HepG2 (cell line): Measurements from ENCODE around the gene GCM1. TPM values are rescaled to one million over a fixed set of nuclear protein-coding genes. Genes with fewer than 3 reads are reported as not detected.

Experiments used
- BCL6 ChIP-seq: IDR thresholded peaks from 2 replicates; pipeline ENCODE4 v1.6.1; 2016; ENCODE audit warnings: missing genetic modification reagents, missing compliant biosample characterization
- CEBPG ChIP-seq: IDR thresholded peaks from 2 replicates; pipeline ENCODE4 v1.6.1; 2016
- ELF4 ChIP-seq: sonication (generic); formaldehyde crosslinking; IDR thresholded peaks from 2 replicates; pipeline ENCODE4 v1.5.0; 2020; ENCODE audit warnings: missing genetic modification reagents, mild to moderate bottlenecking, moderate library complexity, borderline replicate concordance
- FOXM1 ChIP-seq: sonication (generic); formaldehyde crosslinking; IDR thresholded peaks from 2 replicates; pipeline ENCODE4 v1.5.0; 2020; ENCODE audit warnings: missing genetic modification reagents
- HNRNPK ChIP-seq: fragments of 200-400 bp; formaldehyde crosslinking; IDR thresholded peaks from 2 replicates; pipeline ENCODE4 v1.6.1; 2018; ENCODE audit warnings: low read length, low read depth, moderate library complexity, mild to moderate bottlenecking; ENCODE audit not compliant: poor library complexity, severe bottlenecking
- MAFF ChIP-seq: IDR thresholded peaks from 2 replicates; pipeline ENCODE4 v1.6.1; 2011; ENCODE audit warnings: low read depth, low read length, improper control_type of control experiment
- NFKB2 ChIP-seq: sonication (generic); formaldehyde crosslinking; IDR thresholded peaks from 2 replicates; pipeline ENCODE4 v1.4.0; 2020; ENCODE audit warnings: missing genetic modification reagents, borderline replicate concordance
- NR0B2 ChIP-seq: sonication (generic); formaldehyde crosslinking; IDR thresholded peaks from 2 replicates; pipeline ENCODE4 v1.4.0; 2020; ENCODE audit warnings: mild to moderate bottlenecking, missing genetic modification reagents
- NR2F1 ChIP-seq, 2 experiments: fragments of 450-650 bp in 1 of 2; formaldehyde crosslinking in 1 of 2; IDR thresholded peaks; 2 replicates each; pipeline versions ENCODE4 v1.5.0 to v1.6.1; 2016 to 2020; ENCODE audit warnings: mild to moderate bottlenecking in 1 of 2, missing compliant biosample characterization in 1 of 2, missing genetic modification reagents in 1 of 2, moderate library complexity in 1 of 2
- SOX13 ChIP-seq, 3 experiments: fragments of 450-650 bp in 1 of 3; sonication (generic) in 1 of 3; formaldehyde crosslinking in 1 of 3; IDR thresholded peaks in 2 of 3; conservative IDR thresholded peaks in 1 of 3; 2 replicates each; pipeline versions ENCODE4 v1.5.0 to v1.6.1; 2016 to 2020; ENCODE audit warnings: antibody characterized with exemption in 1 of 3, mild to moderate bottlenecking in 1 of 3, missing compliant biosample characterization in 1 of 3, missing genetic modification reagents in 1 of 3, moderate library complexity in 1 of 3
- ZNF567 ChIP-seq: sonication (generic); formaldehyde crosslinking; IDR thresholded peaks from 2 replicates; pipeline ENCODE4 v1.8.1; 2023; ENCODE audit warnings: mild to moderate bottlenecking, missing genetic modification reagents, borderline replicate concordance
- ZNF652 ChIP-seq: IDR thresholded peaks from 2 replicates; pipeline ENCODE4 v1.6.1; 2016; ENCODE audit warnings: low read depth, borderline replicate concordance
- ZNF747 ChIP-seq: sonication (generic); formaldehyde crosslinking; IDR thresholded peaks from 2 replicates; pipeline ENCODE4 v1.8.1; 2023; ENCODE audit warnings: missing genetic modification reagents, mild to moderate bottlenecking, borderline replicate concordance
- ZNF776 ChIP-seq: sonication (generic); formaldehyde crosslinking; IDR thresholded peaks from 2 replicates; pipeline ENCODE4 v1.4.0; 2020; ENCODE audit warnings: mild to moderate bottlenecking, missing genetic modification reagents
- polyA plus RNA-seq, 8 experiments: library from polyadenylated mRNA; depleted of rRNA in 3 of 8; stranded (reverse) in 7 of 8; unstranded in 1 of 8; fragments of >200 nt; fragmentation: Illumina TruSeq in 4 of 8; extraction: Trizol in 4 of 8; gene quantifications; 2 replicates each; pipeline versions ENCODE4 v1.2.1 to v1.2.3, GENCODE V29; 2011 to 2016; ENCODE audit warnings: low read depth in 4 of 8, missing spikeins in 1 of 8, mixed read lengths in 1 of 8; ENCODE audit not compliant: insufficient read depth in 1 of 8
- total RNA-seq, 5 experiments: library from RNA; depleted of rRNA; stranded (reverse); fragments of >200 nt; fragmentation: Illumina TruSeq; extraction: Trizol; gene quantifications; 2 replicates each; pipeline ENCODE4 v1.2.3, GENCODE V29; 2016; ENCODE audit warnings: low read depth in 1 of 5
- TF ChIP-seq, protein P1 (sequence below): sonication (generic); formaldehyde crosslinking; IDR thresholded peaks from 2 replicates; pipeline ENCODE4 v1.4.0; 2020; ENCODE audit warnings: missing genetic modification reagents, borderline replicate concordance
- TF ChIP-seq, protein P2 (sequence below): sonication (generic); formaldehyde crosslinking; IDR thresholded peaks from 2 replicates; pipeline ENCODE4 v1.4.0; 2020; ENCODE audit warnings: missing genetic modification reagents, mild to moderate bottlenecking, borderline replicate concordance
- TF ChIP-seq, protein P3 (sequence below): sonication (generic); formaldehyde crosslinking; IDR thresholded peaks from 2 replicates; pipeline ENCODE4 v1.4.0; 2020; ENCODE audit warnings: missing genetic modification reagents, mild to moderate bottlenecking, borderline replicate concordance

The GCM1 gene
- total and polyA plus RNA-seq, 2 of the 13 experiments (the other 11 are each of a cell fraction or from before 2014, with no cell fraction given): 0.04 to 0.13 TPM

- TF ChIP-seq ZNF747 (CRISPR knock-in tag) (0 out of 2 replicates have a peak, but pooled peaks have one; percentile 11), NFKB2 (no peak), HNRNPK (peak; percentile 47), ZNF567 (CRISPR knock-in tag) (no peak), ZNF776 (no peak), NR2F1 (CRISPR knock-in tag; IDR thresholded peaks at IDR 0.05) (no peak), BCL6 (no peak), ZNF652 (CRISPR knock-in tag) (no peak), MAFF (peak; percentile 50), FOXM1 (no peak), ELF4 (peak; percentile 59; the same call in 1 of the 2 replicates), NR0B2 (CRISPR knock-in tag) (no peak), CEBPG (CRISPR knock-in tag) (no peak), SOX13 (IDR thresholded peaks at IDR 0.05) (no peak), SOX13 (CRISPR knock-in tag; conservative IDR thresholded peaks at IDR 0.05 in 1 of 2, IDR thresholded peaks at IDR 0.05 in 1 of 2) (0 out of 4 replicates have a peak, but pooled peaks of 1 of the 2 experiments have one; percentile 16)
- TF ChIP-seq, protein P1, sequence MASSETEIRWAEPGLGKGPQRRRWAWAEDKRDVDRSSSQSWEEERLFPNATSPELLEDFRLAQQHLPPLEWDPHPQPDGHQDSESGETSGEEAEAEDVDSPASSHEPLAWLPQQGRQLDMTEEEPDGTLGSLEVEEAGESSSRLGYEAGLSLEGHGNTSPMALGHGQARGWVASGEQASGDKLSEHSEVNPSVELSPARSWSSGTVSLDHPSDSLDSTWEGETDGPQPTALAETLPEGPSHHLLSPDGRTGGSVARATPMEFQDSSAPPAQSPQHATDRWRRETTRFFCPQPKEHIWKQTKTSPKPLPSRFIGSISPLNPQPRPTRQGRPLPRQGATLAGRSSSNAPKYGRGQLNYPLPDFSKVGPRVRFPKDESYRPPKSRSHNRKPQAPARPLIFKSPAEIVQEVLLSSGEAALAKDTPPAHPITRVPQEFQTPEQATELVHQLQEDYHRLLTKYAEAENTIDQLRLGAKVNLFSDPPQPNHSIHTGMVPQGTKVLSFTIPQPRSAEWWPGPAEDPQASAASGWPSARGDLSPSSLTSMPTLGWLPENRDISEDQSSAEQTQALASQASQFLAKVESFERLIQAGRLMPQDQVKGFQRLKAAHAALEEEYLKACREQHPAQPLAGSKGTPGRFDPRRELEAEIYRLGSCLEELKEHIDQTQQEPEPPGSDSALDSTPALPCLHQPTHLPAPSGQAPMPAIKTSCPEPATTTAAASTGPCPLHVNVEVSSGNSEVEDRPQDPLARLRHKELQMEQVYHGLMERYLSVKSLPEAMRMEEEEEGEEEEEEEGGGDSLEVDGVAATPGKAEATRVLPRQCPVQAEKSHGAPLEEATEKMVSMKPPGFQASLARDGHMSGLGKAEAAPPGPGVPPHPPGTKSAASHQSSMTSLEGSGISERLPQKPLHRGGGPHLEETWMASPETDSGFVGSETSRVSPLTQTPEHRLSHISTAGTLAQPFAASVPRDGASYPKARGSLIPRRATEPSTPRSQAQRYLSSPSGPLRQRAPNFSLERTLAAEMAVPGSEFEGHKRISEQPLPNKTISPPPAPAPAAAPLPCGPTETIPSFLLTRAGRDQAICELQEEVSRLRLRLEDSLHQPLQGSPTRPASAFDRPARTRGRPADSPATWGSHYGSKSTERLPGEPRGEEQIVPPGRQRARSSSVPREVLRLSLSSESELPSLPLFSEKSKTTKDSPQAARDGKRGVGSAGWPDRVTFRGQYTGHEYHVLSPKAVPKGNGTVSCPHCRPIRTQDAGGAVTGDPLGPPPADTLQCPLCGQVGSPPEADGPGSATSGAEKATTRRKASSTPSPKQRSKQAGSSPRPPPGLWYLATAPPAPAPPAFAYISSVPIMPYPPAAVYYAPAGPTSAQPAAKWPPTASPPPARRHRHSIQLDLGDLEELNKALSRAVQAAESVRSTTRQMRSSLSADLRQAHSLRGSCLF (CRISPR knock-in tag): 0 out of 2 replicates have a peak, but pooled peaks have one; percentile 18
- TF ChIP-seq, protein P2, sequence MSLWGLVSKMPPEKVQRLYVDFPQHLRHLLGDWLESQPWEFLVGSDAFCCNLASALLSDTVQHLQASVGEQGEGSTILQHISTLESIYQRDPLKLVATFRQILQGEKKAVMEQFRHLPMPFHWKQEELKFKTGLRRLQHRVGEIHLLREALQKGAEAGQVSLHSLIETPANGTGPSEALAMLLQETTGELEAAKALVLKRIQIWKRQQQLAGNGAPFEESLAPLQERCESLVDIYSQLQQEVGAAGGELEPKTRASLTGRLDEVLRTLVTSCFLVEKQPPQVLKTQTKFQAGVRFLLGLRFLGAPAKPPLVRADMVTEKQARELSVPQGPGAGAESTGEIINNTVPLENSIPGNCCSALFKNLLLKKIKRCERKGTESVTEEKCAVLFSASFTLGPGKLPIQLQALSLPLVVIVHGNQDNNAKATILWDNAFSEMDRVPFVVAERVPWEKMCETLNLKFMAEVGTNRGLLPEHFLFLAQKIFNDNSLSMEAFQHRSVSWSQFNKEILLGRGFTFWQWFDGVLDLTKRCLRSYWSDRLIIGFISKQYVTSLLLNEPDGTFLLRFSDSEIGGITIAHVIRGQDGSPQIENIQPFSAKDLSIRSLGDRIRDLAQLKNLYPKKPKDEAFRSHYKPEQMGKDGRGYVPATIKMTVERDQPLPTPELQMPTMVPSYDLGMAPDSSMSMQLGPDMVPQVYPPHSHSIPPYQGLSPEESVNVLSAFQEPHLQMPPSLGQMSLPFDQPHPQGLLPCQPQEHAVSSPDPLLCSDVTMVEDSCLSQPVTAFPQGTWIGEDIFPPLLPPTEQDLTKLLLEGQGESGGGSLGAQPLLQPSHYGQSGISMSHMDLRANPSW (CRISPR knock-in tag): no peak
- TF ChIP-seq, protein P3, sequence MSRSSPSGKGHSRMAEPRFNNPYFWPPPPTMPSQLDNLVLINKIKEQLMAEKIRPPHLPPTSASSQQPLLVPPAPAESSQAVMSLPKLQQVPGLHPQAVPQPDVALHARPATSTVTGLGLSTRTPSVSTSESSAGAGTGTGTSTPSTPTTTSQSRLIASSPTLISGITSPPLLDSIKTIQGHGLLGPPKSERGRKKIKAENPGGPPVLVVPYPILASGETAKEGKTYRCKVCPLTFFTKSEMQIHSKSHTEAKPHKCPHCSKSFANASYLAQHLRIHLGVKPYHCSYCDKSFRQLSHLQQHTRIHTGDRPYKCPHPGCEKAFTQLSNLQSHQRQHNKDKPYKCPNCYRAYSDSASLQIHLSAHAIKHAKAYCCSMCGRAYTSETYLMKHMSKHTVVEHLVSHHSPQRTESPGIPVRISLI (CRISPR knock-in tag): no peak; the same call in 1 of the 2 replicates
Observed at GRCh38 chr6:53119349-53119748, 29.3 kb downstream of the GCM1 start (continued).
